ENCODE results near the gene DNAAF2.
"Not testable (repeated sequence)": the region's sequence is repeated elsewhere in the genome, so short reads cannot be mapped to it uniquely, and the experiment has no call there.

The DNAAF2 gene

DNA sequence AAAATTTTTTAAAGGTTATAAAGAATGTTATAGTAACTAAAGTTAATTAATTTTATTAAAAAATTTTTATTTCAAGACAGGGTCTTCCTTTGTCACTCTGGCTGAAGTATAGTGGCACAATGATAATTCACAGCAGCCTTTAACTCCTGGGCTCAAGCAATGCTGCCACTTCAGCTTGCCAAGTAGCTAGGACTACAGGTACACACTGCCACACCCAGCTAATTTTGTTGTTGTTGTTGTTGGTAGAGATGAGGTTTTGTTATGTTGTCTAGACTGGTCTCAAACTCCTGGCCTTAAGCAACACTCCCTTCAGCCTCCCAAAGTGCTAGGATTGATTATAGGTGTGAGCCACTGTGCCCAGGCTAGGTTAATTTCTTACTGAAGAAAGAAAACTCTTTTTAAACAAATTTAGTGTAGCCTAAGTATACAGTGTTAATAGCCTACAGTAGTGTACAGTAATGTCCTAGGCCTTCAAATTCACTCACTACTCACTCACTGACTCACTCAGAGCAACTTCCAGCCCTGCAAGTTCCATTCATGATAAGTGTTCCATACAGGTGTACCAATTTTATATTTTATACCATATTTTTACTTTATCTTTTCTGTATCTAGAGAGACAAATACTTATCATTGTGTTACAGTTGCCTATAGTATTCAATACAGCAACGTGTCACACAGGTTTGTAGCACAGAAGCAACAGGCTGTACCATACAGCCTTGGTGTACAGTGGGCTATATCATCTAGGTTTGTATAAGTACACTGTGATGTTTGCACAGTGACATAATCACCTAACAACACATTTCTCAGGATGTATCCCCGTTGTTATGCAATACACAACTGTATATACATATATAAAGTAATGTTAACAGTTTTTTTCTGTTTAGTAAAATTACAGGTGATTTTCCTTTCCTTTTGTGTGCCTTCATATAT, 24.7 kb upstream of the DNAAF2 start:
- Mint-ChIP-seq H3K36me3 (ENCODE audit: low read depth) (peaks cover 26% of the 10 kb centered on the region), H3K27me3 (ENCODE audit: low read depth, poor library complexity) (no peaks in the 10 kb centered on the region), H3K4me3 (no peak overlapping the region), H3K27ac (no peak overlapping the region), H3K4me1 (no peaks in the 10 kb centered on the region), H3K9me3 (no peaks in the 10 kb centered on the region)
- TF ChIP-seq, protein P1, sequence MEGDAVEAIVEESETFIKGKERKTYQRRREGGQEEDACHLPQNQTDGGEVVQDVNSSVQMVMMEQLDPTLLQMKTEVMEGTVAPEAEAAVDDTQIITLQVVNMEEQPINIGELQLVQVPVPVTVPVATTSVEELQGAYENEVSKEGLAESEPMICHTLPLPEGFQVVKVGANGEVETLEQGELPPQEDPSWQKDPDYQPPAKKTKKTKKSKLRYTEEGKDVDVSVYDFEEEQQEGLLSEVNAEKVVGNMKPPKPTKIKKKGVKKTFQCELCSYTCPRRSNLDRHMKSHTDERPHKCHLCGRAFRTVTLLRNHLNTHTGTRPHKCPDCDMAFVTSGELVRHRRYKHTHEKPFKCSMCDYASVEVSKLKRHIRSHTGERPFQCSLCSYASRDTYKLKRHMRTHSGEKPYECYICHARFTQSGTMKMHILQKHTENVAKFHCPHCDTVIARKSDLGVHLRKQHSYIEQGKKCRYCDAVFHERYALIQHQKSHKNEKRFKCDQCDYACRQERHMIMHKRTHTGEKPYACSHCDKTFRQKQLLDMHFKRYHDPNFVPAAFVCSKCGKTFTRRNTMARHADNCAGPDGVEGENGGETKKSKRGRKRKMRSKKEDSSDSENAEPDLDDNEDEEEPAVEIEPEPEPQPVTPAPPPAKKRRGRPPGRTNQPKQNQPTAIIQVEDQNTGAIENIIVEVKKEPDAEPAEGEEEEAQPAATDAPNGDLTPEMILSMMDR (IDR thresholded peaks at IDR 0.05): no peak
- no peak for DNase-seq

DNA sequence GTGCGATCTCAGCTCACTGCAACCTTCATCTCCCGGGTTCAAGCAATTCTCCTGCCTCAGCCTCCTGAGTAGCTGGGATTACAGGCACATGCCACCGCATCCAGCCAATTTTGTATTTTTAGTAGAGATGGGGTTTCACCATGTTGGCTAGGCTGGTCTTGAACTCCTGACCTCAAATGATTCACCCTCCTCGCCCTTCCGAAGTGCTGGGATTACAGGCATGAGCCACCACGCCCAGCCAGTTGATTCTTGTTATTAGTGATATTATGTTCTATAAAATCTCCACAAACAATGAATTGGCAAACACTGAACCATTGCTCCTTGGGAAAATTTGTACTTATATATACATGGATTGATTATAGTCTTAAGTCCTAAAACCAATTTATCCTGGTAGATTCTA, 22.5 kb upstream of the DNAAF2 start:
- not testable (repeated sequence) for DNase-seq; H3K4me3 Mint-ChIP-seq; H3K9me3 Mint-ChIP-seq; H3K4me1 Mint-ChIP-seq; H3K27me3 Mint-ChIP-seq (ENCODE audit: low read depth, poor library complexity)
- Mint-ChIP-seq H3K27ac (peak overlapping the region; percentile 48), H3K36me3 (ENCODE audit: low read depth) (peaks cover 34% of the 10 kb centered on the region)

GRCh38 chr14:49654511-49654910, 19.5 kb upstream of the DNAAF2 start:
- Mint-ChIP-seq H3K36me3 (ENCODE audit: low read depth) (peaks cover 27% of the 10 kb centered on the region), H3K9me3 (no peaks in the 10 kb centered on the region), H3K4me1 (no peaks in the 10 kb centered on the region), H3K27ac (no peak overlapping the region), H3K27me3 (ENCODE audit: low read depth, poor library complexity) (no peaks in the 10 kb centered on the region), H3K4me3 (no peak overlapping the region)
- DNase-seq: no peak
- TF ChIP-seq, protein P1 (IDR thresholded peaks at IDR 0.05): no peak

GRCh38 chr14:49653508-49653907, 18.5 kb upstream of the DNAAF2 start:
- TF ChIP-seq, protein P1 (IDR thresholded peaks at IDR 0.05): no peak
- Mint-ChIP-seq H3K36me3 (ENCODE audit: low read depth) (peaks cover 30% of the 10 kb centered on the region), H3K27me3 (ENCODE audit: low read depth, poor library complexity) (no peaks in the 10 kb centered on the region), H3K4me3 (no peak overlapping the region), H3K9me3 (no peaks in the 10 kb centered on the region), H3K27ac (no peak overlapping the region), H3K4me1 (no peaks in the 10 kb centered on the region)
- DNase-seq: no peak

GRCh38 chr14:49642163-49642562, 7.1 kb upstream of the DNAAF2 start:
- H3K4me3 Mint-ChIP-seq: no peak overlapping the region
- DNase-seq: no peak
- TF ChIP-seq, protein P1 (IDR thresholded peaks at IDR 0.05): no peak
- no peaks in the 10 kb centered on the region for H3K27me3 Mint-ChIP-seq (ENCODE audit: low read depth, poor library complexity)
- peaks cover 22% of the 10 kb centered on the region for H3K4me1 Mint-ChIP-seq
- H3K36me3 Mint-ChIP-seq (ENCODE audit: low read depth): peaks cover 43% of the 10 kb centered on the region
- peak overlapping the region; percentile 18 for H3K27ac Mint-ChIP-seq
- no peaks in the 10 kb centered on the region for H3K9me3 Mint-ChIP-seq

DNA sequence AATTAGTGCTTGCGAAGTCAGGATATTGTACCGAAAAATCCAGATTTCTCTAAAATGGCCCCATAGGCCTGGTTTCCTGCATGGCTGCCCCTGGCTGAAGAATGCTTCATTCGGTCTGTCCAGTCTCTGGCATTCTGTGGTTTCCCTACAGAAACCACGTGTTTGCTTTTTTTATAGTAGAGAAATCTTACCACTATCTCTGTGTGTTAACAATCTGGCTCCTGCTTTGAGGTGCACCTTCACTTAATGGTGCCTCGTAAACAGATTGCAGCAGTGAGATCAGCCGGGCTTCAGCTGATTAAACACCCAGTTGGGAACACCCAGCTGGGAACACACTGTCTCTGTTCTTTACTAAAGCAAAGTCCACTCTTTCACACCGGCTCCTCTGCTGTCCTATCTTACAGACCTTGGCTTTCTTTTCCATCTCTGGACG, 6.7 kb upstream of the DNAAF2 start:
- DNase-seq: no peak
- TF ChIP-seq, protein P1 (IDR thresholded peaks at IDR 0.05): no peak
- no peaks in the 10 kb centered on the region for H3K27me3 Mint-ChIP-seq (ENCODE audit: low read depth, poor library complexity)

More for the DNA sequence above, 6.7 kb upstream of the DNAAF2 start:
- Mint-ChIP-seq H3K27ac (peak overlapping the region; percentile 18), H3K36me3 (ENCODE audit: low read depth) (peaks cover 43% of the 10 kb centered on the region), H3K4me3 (no peak overlapping the region), H3K9me3 (no peaks in the 10 kb centered on the region), H3K4me1 (peaks cover 27% of the 10 kb centered on the region)

Data from nephron progenitor cell (in vitro differentiated cells).